HK-2 (cell line): ENCODE measurements around the gene ZNF555.
"Not testable (repeated sequence)": the region's sequence is repeated elsewhere in the genome, so short reads cannot be mapped to it uniquely, and the experiment has no call there.

Experiments
- DNase-seq: peaks from one replicate; pipeline ENCODE4 v3.0.0-alpha.2; 2018; ENCODE audit not compliant: unreplicated experiment

The ZNF555 gene

DNA sequence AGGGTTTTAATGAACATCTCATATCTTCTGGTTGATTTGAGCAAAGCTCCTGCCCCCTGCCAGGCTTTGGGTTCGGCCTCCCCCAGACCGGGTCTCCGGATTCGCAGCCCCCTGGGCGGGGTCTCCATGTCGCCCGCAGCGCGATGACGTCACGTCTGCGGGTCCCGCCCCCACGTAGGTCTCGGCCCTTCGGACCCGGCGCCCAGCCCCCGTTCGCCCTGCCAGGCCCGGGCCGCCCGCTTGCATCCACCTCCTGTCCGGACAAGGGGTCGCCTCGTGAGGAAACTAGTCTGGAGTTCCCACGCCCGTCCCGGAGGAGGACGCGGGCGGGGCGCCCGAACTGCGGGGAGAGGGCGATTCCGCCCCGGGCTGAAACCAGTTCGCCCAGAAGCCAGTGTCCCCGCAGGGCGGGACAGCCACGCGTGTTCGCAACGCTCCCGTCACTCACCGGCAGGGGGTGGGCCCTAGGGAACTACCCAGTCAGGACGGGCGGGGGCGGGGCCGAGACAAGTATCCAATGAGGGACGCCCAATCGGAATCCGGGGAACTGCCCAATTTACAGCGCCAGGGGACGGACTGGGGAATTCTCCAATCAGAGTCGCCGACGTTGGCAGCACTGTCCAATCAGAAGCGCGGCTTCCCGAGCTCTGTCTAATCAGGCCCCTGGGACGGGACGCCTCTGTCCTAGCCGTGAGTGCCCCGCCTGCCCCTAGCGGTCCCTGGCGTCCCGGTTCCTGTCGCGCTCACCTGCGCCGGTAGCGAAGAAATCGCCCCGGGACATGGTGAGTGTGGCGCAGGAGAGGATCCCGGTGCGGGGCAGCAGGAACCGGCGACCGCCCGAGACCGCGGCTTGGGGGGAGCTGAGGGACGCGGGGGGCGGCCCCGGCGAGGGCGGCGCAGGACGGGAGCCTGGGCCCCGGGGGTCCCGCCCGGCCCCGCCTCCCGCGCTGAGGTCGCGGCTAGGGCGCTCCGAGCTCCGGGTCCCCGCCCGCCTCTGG lies at the start of gene ZNF555:
Gene ZNF555, plus strand, starts transcription at position 682 of the 998 bp plus-strand sequence. Its CDS starts 98 bp downstream, at position 780.
- DNase-seq: peak; percentile 99

DNA sequence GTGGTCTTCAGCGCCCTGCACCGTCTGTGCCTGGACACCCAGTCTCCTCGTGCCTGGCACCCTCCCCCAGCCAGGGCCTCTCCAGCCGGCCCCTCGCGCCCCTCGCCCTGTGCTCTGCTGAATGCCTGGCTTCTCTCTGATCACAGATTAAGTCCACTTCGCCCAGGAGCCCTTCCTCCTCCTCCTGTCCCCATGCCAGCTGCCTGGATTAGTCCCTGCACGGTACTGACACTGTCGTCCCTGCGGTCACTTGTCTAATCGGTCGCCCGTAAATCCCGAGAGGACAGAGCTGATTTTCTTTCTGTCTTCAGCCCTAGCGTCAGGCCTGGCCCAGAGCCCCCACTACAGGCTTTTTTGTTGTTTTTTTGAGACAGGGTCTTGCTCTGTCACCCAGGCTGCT lies 49.4 kb upstream of the ZNF555 start:
- no peak for DNase-seq

DNA sequence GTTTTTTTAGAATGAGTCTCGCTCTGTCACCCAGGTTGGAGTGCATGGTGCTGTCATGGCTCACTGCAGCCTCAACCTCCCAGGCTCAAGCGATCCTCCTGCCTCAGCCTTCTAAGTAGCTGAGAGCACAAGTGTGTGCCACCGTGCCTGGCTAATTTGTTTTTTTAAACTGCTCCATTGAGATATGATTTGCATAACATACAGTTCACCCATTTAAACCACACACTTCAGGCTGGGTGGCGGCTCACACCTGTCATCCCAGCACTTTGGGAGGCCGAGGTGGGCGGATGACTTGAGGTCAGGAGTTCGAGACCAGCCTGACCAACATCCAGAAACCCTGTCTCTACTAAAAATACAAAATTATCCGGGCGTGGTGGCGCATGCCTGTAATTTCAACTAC lies 48.6 kb upstream of the ZNF555 start:
- DNase-seq: not testable (repeated sequence)

DNA sequence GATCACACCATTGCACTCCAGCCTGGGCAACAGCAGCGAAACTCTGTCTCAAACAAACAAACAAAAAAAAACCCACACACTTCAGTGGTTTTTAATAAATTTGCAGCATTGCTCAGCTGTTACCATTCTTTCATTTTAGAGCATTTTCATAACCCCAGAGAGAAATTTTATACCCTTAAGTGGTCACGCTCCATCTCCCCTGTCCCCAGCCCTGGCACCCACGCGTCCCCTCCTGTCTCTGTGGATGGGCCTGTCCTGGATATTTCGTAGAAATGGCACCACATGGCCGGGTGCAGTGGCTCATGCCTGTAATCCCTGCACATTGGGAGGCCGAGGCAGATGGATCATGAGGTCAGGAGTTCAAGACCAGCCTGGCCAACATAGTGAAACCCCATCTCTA lies 48.1 kb upstream of the ZNF555 start:
- DNase-seq: no peak

DNA sequence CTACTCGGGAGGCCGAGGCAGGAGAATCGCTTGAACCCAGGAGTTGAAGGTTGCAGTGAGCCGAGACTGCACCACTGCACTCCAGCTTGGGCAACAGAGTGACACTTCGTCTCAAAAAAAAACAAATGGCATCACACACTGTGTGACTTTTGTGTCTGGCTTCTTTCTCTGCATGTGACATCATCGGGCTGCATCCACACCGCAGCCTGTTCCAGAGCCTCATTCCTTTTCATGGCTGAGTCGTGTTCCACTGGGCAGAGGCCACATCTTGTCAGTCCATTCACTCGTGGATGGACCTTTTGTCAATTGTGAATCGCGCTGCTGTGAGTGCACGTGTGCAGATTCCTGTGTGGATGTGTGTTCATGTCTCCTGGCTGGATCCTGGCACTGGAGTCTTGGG lies 47.7 kb upstream of the ZNF555 start:
- DNase-seq: no peak

DNA sequence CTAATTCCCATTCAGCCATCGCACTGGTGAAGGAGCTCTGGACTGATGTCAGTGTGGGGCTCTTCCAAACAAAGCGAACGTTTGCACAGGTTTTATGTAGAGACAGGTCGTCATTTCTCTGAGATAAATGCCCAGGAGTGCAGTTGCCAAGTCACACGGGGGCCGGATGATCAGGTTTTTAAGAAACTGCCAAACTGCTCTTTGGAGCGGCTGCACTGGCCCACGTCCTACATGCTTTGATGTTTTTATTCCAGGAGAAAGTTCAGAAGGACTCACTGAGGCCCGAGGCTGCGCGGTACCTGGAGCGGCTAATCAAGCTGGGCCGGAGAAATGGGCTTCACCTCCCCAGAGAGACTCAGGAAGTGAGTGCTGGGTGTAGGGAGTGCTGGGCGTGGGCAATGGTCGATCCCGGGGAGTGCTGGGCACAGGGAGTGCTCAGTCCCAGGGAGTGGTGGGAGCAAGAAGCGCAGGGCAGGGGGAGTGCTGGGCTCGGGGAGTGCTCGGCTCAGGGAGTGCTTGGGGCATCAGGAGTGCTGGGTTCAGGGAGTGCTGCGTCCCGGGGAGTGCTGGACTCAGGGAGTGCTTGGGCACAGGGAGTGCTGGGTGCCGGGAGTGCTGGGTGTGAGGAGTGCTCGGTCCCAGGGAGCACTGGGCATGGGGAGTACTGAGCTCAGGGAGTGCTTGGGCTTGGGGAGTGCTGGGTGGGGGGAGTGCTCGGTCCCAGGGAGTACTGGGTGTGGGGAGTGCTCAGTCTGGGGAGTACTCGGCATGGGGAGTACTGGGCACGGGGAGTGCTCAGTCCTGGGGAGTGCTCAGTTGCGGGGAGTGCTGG lies 45.2 kb upstream of the ZNF555 start:
- no peak for DNase-seq

DNA sequence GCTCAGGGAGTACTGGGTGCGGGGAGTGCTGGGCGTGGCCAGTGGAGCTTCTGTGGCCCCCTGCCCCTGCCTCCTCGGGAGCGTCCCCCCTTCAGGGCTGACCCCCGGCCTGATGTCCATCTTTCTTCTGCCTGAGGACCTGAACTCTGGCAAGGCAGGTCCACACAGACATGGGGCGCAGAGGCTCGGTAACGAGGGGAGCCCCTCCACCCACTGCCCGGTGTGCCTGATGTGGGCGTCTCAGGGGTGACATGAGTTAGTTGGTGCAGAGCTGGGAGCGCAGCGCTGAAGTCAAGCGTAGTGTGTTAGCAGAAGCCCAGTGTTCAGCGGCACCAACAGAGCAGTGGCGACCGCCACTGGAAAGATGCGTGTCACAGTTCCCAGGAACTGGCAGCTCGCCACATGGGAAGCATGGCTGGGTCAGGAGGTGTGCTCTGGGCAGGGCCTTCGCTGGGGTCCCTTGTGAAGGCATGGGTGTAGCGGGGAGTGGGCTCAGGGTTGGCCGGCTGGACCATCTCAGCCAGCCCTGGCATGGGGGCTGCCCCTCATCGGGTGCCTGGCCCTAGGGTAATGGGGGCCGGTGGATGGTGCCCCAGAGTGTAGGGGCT lies 44.5 kb upstream of the ZNF555 start:
- no peak for DNase-seq

DNA sequence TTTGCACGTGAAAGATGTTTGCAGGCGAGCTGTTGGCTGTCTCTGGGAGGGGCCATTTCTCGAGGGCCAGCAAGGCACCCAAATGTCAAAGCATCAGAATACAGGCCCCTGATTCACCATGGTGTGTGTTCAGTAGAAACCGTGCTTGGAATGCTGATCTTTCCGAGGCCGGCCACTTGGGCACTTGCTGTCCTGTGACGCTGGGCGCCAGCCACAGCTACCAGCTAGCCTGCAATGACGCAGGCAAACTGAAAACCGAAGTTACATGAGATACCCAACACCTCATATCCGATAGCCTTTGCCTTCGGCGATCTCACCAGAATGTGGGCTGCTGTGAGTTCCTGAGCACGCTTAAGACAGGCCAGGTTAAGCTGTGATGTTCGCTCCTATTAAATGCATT lies 44.0 kb upstream of the ZNF555 start:
- no peak for DNase-seq

DNA sequence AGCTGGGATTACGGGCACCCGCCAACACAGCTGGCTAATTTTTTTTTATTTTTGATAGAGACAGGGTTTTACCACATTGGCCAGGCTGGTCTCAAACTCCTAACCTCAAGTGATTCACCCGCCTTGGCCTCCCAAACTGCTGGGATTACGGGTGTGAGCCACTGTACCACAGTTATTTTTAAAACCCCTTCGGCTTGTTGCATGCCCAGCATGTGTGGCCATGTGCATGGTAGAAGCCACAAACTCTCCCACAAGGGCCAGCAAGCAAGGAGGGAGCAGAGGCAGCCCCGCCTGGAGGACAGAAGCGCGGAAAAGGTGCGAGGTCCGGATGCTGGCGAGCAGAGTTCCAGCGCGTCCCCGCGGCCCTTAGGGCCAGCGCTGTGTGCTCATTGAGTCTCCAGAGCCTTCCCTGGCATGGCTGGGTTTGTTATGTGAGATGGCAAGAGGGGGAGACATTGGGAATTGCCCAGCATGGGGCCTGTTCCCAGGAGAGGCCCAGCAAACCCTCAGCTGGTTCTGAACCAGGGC lies 43.1 kb upstream of the ZNF555 start:
- DNase-seq: no peak

DNA sequence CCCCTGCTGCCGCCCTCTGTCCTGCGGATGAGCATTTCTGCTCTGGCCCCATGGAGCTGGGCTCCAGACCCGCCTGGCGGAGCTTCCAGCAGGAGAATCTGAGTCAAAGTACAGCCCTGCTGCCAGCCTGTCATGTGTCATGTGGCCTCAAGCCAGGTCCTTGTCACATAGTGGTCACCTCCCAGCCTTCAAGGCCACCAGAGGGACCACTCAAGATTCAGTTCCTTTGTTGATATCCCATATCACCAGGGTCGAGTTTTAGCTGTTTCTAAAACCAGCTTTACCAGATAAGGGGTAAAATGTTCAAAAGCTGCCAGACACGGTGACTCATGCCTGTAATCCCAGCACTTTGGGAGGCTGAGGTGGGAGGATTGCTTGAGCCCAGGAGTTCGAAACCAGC lies 42.5 kb upstream of the ZNF555 start:
- DNase-seq: no peak

DNA sequence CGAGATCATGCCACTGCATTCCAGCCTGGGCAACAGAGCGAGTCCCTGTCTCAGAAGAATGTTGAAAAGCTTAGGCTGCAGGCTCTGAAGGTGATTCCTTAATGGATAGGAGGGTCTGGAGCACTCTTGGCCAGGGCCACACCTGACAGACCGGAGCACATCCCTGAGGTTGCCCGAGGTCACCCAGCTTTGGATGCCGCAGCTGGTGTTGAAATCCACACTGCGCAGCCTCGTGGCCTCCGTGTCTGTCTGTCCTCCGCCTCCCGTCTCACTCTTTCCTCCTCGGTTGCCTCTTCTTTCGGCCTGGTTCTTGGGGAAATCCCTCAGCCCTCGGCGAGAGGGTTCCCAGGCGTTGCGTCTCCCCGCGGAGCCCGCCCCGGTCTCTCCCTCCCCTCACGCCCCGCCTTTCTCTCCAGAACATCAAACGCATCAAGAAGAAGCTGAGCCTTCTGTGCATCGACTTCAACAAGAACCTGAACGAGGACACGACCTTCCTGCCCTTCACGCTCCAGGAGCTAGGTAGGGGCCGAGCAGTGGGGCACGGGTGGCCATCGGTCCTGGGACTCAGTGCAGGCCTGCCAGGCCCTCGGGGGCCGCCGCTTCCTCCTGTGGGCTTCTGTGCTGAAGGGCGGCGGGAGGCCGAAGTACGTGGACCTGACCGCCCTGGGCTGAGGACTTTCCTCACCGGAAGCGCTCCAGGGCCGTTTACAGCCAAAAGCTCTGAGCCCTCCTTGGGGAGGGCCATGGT lies 41.8 kb upstream of the ZNF555 start:
- DNase-seq: no peak

DNA sequence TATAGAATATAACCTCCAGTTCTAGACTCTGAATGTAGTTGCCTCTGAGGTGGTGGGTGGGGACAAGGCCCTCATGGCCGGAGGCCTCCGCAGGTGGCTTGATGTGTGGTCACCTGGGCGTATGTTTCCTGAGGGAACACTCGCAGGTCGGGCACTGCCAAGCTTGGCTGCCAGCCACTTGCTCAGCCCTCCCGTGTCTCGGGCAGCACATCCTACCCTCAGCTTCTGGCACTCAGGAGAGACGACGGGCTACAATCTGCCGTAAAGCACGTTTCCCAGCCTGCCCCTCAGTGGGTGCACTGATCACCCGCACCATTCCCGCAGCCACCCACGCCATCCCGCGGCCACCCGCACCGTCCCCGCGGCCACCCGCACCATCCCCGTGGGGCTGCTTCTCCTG lies 40.8 kb upstream of the ZNF555 start:
- no peak for DNase-seq

DNA sequence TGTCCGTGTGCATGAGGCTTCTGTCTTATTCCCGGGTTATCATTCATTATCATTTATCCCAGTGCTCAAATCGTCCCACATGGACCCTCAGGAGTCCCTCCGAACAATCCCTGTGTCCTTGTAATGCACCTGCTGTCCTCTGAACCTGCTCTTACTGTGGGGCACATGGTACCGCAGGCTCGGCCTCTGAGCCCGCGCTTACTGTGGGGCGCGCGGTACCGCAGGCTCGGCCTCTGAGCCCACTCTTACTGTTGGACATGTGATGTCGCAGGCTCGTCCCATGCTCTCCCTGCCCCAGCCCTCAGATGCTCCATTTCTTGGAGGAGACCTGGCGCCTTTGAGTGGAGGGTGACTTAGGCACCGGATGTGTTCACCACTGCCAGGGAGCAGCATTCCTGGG lies 38.4 kb upstream of the ZNF555 start:
- DNase-seq: no peak

DNA sequence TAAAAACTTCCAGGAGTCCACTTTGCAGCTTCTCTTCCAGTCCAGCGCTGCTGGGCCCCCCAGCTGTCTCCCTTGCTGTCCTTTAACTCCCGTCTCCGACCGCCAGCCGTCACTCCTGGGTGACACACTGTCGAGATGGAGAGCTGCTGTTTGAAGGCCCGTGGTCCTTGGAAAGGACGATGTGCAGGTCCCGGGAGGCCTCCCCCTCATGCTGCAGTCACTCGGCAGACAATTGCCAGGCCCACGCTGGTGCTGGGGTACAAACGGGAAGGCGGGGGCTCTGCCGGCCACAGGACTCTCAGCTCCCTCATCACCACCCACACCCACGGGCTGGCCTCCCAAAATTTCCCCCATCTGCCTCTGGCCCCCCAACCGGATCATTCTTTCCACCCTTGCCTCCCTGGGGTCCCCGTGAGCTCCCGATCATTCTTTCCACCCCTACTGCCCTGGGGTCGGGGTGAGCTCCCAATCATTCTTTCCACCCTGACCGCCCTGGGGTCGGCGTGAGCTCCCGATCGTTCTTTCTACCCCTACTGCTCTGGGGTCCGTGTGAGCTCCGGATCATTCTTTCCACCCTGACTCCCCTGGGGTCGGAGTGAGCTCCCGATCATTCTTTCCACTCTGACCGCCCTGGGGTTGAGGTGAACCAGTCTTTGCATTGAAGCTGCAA lies 37.7 kb upstream of the ZNF555 start:
- no peak for DNase-seq

DNA sequence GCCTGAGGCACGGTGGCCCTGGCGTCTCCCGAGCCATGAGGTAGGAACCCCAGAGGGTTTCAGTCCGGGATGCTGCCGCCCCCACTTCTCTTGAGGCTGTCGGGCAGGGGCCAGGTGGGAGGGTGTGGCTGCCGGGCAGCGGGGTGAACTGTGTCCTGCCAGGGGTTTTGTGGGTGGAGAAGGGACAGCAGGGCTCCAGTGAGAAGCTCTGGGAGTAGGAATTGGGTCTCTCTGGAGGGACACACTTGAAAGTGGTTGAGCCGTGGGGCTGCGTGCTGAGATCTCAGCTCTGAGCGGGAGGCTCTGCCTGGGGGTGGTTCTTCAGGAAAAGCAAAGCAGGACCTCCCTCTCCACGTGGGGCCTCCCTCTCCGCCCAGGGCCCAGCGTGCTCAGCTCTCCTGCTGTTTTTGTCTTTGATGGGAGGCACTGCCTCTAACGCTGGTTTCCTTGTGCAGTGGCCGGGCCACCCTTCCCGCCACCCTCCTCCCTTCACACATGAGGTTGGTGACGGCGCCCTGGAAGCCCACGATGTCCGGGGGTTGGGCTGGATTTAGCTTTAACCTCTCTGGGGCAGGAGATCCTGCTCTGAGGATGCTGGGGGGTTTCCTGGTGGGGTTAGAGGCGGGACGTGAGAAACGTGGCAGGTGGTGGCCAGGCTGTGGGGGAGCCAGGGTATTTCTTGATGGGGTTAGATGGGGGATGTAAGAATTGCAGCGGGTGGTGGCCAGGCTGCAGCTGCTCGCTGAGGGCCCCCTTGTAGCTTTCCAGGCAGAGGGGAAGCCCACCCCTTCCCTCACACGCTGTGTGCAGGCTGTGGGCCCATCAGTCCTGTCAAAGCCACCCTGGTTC lies 36.9 kb upstream of the ZNF555 start:
- DNase-seq: no peak

DNA sequence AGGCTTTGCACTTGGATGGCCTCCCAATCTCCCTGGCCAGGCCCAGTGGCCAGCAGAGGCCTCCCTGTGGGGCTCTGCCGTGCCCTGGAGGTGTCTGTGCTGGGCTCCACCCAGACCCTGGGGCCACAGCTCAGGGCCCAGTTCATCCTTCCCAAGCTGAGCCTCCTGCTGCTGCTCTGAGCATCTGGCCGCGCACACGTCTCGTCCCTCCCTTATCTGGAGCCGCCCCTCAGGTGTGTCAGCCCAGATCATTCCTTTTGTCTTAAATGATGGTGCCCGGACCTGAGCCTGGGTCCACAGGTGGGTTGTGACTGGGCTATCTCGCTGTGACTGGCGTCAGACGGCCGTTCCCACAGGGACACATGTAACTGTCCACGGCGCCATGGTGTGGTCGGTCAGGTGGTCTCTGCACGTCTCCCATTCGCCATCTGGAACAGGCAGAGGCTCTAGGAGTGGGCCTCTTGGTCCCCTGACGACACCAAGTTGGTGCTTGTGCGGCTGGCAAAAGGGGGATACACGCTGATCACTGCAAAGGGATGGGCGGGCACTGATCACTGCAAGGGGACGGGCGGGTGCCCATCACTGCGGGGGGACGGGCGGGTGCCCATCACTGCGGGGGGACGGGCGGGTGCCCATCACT lies 35.9 kb upstream of the ZNF555 start:
- no peak for DNase-seq

DNA sequence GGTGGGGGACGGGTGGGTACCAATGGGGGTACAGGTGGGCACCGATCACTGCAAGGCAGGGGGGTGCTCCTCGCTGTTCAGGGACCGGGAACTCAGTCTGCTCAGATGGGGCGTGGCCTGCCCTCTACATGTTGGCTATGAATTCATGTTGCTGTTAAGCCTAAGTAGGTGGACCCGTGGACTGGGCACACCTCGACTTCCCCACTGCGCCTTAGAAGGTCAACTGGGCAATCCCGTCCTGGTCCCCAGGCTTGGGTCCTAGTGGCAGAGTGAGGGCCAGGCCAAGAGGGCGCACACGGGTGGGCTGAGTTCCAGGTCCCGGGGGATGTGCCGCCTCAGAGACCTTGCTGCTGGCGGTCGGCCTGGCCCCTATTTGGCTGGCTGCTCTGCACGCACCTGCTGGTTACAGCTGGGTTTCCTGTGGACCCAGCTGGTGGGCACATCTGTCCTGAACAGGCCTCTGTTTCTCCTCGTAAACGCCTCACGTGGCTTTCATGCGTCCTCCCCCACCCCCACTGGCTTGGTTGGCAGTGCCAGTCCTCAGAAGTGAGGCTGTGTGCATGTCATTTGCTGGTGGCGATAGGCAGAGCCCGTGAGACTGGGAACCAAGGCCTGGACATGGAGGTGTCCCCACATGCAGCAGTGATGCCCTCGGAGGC lies 35.2 kb upstream of the ZNF555 start:
- DNase-seq: no peak

DNA sequence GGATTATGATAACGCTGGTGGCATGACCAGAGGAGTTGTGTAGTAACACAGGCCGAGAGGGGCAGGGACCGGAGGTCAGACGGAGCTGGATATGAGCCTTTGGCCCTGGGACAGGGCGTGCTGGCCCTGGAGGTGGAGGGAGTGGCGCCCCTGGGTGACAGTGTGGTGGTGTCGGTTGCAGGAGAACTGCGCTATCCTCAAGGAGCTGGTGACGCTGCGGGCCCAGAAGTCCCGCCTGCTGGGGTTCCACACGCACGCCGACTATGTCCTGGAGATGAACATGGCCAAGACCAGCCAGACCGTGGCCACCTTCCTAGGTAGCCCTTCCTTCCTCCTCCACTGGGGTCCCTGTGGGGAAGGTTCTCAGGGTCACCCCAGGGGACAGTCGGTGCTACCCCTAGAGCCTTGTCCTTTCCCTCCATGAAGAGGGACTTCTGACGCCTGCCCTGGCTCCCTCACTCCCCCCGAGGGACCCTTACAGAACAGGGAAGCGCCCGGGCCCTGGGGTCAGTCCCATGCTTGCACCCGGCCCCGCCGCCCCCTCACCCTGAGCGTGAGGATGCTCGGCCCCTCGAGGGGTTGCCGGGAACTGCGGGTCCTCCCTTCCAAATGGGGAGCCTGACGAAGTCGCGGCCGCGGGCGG lies 34.4 kb upstream of the ZNF555 start:
- no peak for DNase-seq
